DND-41 (cell line): ENCODE measurements around the gene SCN8A.

ENCODE experiments used
- CTCF ChIP-seq: IDR thresholded peaks from 2 replicates; pipeline ENCODE4 v1.5.1; 2012; ENCODE audit warnings: borderline replicate concordance, low read length, moderate library complexity, mild to moderate bottlenecking; ENCODE audit not compliant: poor library complexity, severe bottlenecking; ENCODE audit errors: extremely low read depth
- EZH2 ChIP-seq: IDR thresholded peaks from 3 replicates; pipeline ENCODE4 v1.6.1; 2012; ENCODE audit warnings: borderline replicate concordance, low read depth, mild to moderate bottlenecking, moderate library complexity, low read length, inconsistent platforms; ENCODE audit not compliant: severe bottlenecking

GRCh38 chr12:51589060-51589459 is 2.0 kb upstream of the SCN8A start:
- TF ChIP-seq CTCF (no peak), EZH2 (no peak)
